ENCODE results near the gene DEUP1. TPM values are rescaled to one million over a fixed set of nuclear protein-coding genes. Genes with fewer than 3 reads are reported as not detected.
"Not testable (repeated sequence)": the region's sequence is repeated elsewhere in the genome, so short reads cannot be mapped to it uniquely, and the experiment has no call there.

Gene DEUP1
- total RNA-seq, 1 donor from 2014 or later: 0.68 TPM

DNA sequence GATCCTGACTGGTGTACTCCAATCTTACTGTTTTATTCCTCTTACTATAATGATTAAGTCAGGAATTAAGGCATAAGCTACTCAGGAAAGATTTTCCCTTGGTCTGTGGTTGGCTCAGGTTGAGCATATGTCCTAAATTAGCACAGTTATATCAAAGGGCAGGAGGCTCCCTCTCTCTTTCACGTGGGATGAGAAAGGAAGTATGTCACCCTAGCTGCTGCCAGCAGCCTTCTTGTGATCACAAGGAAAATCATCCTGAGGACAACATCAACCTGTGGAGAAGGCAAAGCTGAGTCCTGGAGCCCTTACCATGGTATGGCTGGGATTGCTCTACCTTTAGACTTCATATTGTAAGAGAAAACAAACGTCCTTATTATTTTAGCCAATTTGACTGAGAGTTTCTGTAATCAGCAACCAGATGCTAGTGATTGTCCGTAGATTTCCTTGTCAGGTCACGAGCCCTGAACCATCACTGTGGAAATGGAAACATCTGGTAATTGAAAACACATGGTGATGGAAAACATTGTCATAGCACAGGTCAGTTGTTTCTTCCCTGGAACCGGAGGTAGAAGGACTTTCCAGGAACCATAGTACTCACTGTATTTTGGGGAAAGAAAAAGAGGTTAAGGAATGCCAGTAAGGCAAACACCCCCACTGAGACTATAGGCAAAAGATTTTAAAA lies 40.6 kb upstream of the DEUP1 start:
- intact Hi-C loops (cut with DNase I): no loop called here
- TF ChIP-seq, protein P1, sequence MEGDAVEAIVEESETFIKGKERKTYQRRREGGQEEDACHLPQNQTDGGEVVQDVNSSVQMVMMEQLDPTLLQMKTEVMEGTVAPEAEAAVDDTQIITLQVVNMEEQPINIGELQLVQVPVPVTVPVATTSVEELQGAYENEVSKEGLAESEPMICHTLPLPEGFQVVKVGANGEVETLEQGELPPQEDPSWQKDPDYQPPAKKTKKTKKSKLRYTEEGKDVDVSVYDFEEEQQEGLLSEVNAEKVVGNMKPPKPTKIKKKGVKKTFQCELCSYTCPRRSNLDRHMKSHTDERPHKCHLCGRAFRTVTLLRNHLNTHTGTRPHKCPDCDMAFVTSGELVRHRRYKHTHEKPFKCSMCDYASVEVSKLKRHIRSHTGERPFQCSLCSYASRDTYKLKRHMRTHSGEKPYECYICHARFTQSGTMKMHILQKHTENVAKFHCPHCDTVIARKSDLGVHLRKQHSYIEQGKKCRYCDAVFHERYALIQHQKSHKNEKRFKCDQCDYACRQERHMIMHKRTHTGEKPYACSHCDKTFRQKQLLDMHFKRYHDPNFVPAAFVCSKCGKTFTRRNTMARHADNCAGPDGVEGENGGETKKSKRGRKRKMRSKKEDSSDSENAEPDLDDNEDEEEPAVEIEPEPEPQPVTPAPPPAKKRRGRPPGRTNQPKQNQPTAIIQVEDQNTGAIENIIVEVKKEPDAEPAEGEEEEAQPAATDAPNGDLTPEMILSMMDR (IDR thresholded peaks at IDR 0.05): no peak
- H3K4me3 ChIP-seq: no peak overlapping the region
- no peaks in the 10 kb centered on the region for H3K9me3 ChIP-seq
- DNase-seq: no peak
- no peak for ATAC-seq
- no peaks in the 10 kb centered on the region for H3K36me3 ChIP-seq
- no peaks in the 10 kb centered on the region for H3K4me1 ChIP-seq
- no peak overlapping the region for H3K27ac ChIP-seq
- no peaks in the 10 kb centered on the region for H3K27me3 ChIP-seq (ENCODE audit: low read depth)

DNA sequence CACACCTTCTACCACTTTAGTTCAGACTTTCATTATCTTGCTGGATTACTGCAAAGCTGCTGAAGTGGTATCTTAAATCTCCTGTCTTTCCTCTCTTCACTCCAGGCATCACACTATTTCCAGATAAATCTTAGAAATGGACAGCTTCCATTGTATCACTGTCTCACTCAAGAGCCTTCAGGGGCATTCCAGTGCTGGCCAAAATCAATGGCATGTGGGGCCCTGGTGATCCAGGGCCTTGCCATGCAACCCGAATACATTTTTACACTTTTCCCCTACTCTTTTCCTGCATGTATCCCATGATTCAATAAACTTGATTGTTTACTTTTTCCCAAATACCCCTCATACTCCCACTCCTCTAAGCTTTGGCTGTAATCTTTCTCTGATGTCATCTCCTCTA lies 39.4 kb upstream of the DEUP1 start:
- intact Hi-C loops (cut with DNase I): no loop called here
- H3K4me1 ChIP-seq: no peaks in the 10 kb centered on the region
- no peaks in the 10 kb centered on the region for H3K36me3 ChIP-seq
- H3K9me3 ChIP-seq: no peaks in the 10 kb centered on the region
- ATAC-seq: no peak
- DNase-seq: no peak
- no peak overlapping the region for H3K27ac ChIP-seq
- no peaks in the 10 kb centered on the region for H3K27me3 ChIP-seq (ENCODE audit: low read depth)
- TF ChIP-seq, protein P1 (IDR thresholded peaks at IDR 0.05): no peak
- no peak overlapping the region for H3K4me3 ChIP-seq

DNA sequence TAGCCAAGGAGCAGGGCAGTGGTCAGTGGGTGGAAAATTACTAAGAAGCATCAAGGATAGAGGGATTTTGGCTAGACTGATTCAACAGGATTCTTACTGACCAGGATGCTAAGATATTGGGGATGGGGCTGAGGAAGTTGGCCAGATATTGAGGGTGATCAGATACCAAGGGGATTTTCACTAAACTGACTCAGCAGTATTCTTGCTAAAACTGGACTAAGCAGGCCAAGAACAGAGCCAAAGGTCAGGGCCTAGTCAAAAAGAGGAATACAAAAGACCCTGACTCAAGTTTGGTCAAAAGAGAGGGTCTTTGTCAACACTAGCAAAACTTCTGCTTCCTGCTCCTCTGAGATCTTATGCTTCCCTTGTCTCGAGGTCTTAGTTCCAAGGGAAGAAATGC lies 38.6 kb upstream of the DEUP1 start:
- Histone ChIP-seq H3K27ac (no peak overlapping the region), H3K4me3 (no peak overlapping the region), H3K36me3 (no peaks in the 10 kb centered on the region), H3K27me3 (ENCODE audit: low read depth) (no peaks in the 10 kb centered on the region), H3K4me1 (no peaks in the 10 kb centered on the region), H3K9me3 (no peaks in the 10 kb centered on the region)
- intact Hi-C loops (cut with DNase I): no loop called here
- TF ChIP-seq, protein P1 (IDR thresholded peaks at IDR 0.05): no peak
- ATAC-seq (no peak), DNase-seq (no peak)

DNA sequence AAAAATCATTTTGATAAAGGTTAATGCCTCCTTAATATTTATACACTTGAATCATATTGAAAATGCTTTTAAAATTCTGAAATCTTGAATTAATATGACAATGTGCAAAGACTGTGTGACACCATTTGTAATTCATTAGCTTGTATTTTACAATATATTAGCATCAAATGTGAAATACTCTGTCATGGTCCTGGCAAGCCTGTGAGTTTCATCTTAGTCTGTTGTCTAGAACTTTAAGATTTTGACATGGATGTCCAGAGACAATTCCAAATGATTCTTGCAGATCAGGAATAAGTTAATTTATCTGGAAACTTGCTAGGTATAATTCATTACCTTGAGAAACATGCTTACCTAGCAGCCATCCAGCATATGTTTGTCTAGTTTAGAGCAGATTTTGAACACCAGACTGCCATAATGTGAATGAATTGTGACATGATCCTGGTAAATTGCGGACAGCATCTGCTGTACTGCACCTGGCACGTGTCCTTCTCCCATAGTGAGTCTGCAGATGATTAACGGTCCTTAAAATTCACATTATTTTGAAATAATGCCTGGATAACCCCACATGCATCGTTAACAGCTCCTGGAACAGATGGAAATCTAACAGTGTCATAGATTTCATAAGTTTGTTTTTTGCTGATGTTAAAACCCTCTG lies 34.5 kb upstream of the DEUP1 start:
- TF ChIP-seq, protein P1 (IDR thresholded peaks at IDR 0.05): no peak
- ATAC-seq: no peak
- H3K27ac ChIP-seq: no peak overlapping the region
- no peak for DNase-seq
- H3K36me3 ChIP-seq: no peaks in the 10 kb centered on the region
- no peaks in the 10 kb centered on the region for H3K9me3 ChIP-seq
- H3K27me3 ChIP-seq (ENCODE audit: low read depth): no peaks in the 10 kb centered on the region
- intact Hi-C loops (cut with DNase I): no loop called here
- H3K4me1 ChIP-seq: no peaks in the 10 kb centered on the region
- no peak overlapping the region for H3K4me3 ChIP-seq

DNA sequence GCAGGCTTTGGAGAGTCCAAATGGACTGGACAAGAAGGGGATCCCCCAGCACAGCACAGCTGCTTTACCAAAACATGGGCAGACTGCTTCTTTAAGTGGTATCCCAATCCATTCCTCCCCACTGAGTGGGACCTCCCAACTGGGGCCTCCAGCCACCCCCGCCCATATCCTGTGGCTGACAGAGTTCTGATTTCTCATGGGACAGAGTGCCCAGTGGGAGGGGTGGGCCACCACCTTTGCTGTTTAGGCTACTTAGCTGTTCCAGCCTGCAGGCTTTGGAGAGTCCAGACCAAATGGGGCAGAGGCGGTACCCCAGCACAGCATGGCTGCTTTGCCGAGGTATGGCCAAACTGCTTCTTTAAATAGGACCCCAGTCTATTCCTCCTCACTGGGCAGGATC lies 26.9 kb upstream of the DEUP1 start:
- peaks cover 4% of the 10 kb centered on the region for H3K9me3 ChIP-seq
- ATAC-seq: no peak
- TF ChIP-seq, protein P1 (IDR thresholded peaks at IDR 0.05): no peak
- H3K4me1 ChIP-seq: no peaks in the 10 kb centered on the region
- intact Hi-C loops (cut with DNase I): no loop called here
- DNase-seq: no peak
- H3K27ac ChIP-seq: no peak overlapping the region
- no peaks in the 10 kb centered on the region for H3K36me3 ChIP-seq
- H3K4me3 ChIP-seq: no peak overlapping the region
- no peaks in the 10 kb centered on the region for H3K27me3 ChIP-seq (ENCODE audit: low read depth)

DNA sequence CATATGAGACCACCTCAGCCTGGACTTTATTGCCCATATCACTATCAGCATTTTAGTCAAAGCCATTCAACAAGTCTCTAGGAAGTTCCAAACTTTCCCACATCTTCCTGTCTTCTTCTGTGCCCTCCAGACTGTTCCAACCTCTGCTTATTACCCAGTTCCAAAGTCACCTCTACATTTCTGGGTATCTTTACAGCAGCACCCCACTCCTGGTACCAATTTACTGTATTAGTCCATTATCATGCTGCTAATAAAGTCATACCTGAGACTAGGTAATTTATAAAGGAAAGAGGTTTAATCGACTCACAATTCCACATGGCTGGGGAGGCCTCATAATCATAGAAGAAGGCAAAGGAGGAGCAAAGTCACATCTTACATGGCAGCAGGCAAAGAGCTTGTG lies 16.1 kb upstream of the DEUP1 start:
- intact Hi-C loops (cut with DNase I); H3K36me3 ChIP-seq; H3K4me1 ChIP-seq; H3K4me3 ChIP-seq; H3K27ac ChIP-seq; H3K27me3 ChIP-seq (ENCODE audit: low read depth); DNase-seq; ATAC-seq: not testable (repeated sequence)
- peaks cover 17% of the 10 kb centered on the region for H3K9me3 ChIP-seq

All from lower lobe of right lung (tissue), 2 donors.